Measurements from ENCODE around the gene DDX23.
"Not testable (repeated sequence)": the region's sequence is repeated elsewhere in the genome, so short reads cannot be mapped to it uniquely, and the experiment has no call there.

DDX23 gene

DNA sequence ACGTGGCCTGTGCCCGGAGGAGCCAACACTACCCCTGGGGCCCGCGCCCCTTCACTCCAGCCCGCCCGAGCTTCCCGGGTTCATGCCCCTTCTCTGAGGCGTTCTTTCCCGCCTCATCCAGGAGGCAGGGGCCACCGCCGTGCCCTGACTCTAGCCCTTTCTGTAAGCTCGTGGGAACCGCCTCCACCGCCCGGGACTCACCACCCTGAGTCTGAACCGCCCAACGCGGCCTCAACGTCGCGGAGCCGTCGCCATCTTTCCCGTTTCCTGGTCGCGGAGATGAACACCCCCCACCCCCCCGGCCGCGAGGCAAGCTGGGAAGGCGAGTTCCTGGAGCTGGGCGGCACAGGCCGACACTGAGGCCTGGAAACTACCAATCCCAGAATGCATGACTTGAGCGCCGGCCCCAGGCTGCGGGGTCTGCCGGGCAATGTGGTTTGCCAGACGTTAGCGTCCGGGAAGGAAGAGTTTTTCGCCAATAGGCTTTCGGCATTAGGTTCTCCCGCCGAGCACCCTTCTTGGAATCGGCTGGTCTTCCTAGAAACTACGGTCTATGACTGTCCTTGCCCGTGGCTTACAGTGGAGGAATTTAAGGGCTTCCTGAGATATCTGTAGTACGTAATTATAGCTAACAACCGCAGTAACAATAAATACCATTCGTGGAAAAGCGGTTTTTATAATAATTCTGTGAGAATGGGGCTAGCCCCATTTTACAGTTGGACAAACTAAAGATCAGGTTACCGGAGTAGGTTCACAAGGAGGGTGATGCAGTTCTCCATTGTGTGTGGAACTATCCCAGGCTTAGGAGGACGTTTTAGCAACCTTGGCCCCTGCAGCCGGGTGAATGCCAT is at the start of gene DDX23:
TSS of gene DDX23 (minus strand) at position 281 of the 851 bp plus-strand sequence. CDS start 6,381 bp downstream, outside the sequence.
- DNase-seq (ENCODE audit: low read depth) = peak; percentile 94

GRCh38 chr12:48901278-48901677 is 49.3 kb upstream of the DDX23 start:
- DNase-seq (ENCODE audit: low read depth) = no peak

GRCh38 chr12:48899651-48900050 is 47.7 kb upstream of the DDX23 start:
- DNase-seq (ENCODE audit: low read depth) = no peak

DNA sequence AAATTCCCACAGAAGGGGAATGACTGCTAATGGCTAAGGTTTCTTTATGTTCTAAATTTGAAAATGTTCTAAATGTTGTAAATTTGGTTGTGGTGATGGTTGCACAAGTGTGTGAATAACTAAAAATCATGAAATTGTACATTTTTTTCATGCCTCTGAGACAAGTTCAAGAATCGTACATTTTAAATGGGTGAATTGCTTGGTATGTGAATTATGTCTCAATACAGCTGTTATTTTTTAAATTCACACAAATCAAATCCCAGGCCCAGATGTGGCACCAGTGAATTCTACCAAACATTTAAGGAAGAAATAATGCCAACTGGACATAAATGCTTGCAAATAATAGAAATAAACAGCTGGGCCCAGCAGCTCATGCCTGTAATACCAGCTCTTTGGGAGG is 42.3 kb upstream of the DDX23 start:
- no peak for DNase-seq (ENCODE audit: low read depth)

- no peak for DNase-seq (ENCODE audit: low read depth)
These were observed 38.9 kb upstream of the DDX23 start for GRCh38 chr12:48890657-48891418.

DNA sequence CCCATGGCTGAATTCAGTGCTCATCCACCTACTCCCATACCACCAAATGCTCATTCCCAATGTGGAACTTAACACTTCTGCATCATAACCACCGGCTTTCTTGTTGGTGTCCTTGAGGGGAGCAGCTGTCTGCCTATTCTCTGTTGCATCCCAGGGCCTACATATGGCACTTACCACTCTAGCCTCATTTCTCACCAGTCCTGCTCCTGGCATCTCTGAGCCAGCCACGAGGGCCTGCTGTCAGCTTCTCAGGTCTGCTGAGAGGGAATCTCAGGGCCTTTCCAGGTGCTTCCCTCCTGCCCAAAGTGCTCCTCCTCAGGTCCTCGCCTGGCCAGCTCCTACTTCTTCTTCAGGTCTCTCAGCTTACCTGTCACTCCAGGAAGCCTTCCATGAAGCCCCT is 37.7 kb upstream of the DDX23 start:
- no peak for DNase-seq (ENCODE audit: low read depth)

DNA sequence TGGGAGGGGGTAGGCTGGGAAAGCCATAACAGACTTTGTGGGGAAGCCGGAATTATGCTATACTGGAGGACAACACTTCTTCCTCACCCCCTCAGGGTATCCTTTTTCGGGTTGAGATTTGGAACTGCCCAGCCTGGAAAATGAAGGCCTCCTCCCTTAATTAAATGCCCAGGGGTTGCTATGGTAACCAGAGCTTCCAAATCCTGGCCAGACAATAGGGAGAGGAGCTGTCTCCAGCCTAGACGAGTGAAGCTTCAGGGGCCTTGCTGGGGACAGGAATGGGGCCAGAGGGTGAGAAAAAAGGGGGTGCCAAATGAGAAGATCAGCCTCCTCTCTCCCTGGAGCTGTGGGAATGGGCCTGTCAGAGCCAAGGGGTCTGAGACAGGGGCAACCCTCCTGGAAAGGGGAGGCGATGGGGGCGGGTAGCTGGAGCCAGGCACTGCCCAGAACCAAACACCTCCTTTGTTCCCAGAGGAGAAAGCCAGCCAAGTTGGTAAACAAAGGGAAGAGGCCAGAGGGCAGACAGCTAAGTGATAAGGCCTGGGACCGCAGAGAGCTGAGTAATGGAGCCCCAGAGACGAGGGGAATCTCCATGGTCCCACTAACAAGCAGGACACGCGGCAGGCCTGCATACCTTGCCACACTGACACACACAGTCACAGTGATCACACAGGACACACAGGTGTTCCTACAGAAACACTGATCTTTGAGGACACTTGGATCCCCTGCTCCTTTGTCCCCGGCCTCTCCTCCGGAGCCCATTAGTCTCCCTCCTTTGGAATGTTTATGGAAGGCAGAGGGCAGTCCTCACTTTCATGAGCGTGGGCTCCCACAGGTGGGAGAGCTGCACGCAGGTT is 31.6 kb upstream of the DDX23 start:
- DNase-seq (ENCODE audit: low read depth) = no peak

DNA sequence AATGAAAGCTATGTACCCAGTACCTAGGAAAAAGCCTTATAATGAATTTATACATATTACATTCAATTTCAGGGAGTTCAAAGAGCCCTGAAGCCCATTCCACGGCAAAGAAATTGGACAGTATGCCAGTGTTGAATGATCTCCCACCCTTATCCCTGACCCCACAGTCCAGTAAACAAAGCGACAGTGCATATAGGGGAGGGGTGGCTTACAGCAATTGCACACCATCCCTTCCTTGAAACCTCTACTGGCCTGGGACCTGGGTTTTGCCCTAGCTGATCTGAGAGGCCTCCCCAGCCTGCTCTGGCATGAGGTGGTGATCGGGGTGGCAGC is 31.0 kb upstream of the DDX23 start:
- no peak for DNase-seq (ENCODE audit: low read depth)

DNA sequence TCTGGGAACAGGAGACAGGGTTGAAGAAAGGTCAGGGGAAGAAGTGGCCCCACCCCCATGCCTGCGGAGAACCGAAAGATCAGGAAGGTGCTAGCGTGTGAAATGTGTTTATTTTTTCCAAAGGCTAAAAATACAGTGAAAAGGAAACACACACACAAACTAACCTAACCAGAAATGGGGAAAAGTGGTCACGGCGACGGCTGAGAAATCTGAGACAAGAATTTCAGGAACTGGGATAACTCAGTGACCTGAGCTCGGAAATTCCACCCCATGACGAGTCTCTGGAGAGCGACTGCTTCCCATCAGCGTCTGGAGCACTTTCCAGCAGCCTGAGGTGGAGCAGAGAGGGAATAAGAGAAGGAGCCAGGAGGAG is 30.3 kb upstream of the DDX23 start:
- no peak for DNase-seq (ENCODE audit: low read depth)

DNA sequence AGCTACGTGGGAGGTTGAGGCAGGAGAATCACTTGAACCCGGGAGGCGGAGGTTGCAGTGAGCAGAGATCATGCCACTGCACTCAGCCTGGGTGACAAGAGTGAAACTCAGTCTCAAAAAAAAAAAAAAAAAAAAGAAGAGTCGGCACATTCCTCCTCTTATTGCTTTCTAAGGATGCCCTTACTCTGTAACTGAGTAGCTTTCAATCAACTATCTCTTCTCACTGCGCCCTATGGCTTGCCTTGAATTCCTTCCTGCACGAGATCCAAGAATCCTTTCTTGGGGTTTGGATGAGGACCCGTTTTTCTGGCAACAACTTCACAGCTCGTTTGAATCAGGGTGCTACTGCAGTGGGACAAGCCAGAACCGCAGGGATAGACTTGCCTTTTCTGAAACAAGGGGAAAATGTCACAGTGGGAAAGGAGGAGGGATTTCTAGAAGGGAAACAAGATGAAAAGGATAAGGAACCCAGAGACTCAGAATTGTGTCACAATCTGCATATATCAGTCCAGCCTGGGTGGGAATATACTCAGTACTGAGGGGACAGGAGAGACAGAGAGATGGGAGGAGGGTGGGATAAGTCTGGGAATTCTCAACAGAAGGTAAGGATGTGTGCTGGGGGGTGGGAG is 29.8 kb upstream of the DDX23 start:
- DNase-seq (ENCODE audit: low read depth) = no peak

DNA sequence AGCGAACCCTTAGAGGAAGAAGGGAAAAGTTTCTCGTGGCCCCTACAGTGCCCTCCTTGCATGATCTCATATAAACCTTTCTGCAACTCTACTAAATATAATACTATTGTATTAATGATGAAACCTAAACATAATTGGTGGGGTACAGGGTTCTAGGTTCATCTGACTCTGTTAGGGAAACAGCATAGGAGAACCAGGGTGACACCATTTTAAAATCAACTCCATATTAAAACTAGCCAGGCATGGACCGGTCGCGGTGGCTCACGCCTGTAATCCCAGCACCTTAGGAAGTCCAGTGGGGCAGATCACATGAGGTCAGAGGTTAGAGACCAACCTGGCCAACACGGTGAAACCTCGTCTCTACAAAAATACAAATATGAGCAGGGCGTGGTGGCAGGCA is 28.7 kb upstream of the DDX23 start:
- no peak for DNase-seq (ENCODE audit: low read depth)

- no peak for DNase-seq (ENCODE audit: low read depth)
These were observed 26.6 kb upstream of the DDX23 start for GRCh38 chr12:48878548-48878947.

- no peak for DNase-seq (ENCODE audit: low read depth)
These were observed 24.1 kb upstream of the DDX23 start for GRCh38 chr12:48875944-48876515.

GRCh38 chr12:48873534-48873933 is 21.6 kb upstream of the DDX23 start:
- DNase-seq (ENCODE audit: low read depth) = not testable (repeated sequence)

GRCh38 chr12:48873096-48873495 is 21.1 kb upstream of the DDX23 start:
- no peak for DNase-seq (ENCODE audit: low read depth)

DNA sequence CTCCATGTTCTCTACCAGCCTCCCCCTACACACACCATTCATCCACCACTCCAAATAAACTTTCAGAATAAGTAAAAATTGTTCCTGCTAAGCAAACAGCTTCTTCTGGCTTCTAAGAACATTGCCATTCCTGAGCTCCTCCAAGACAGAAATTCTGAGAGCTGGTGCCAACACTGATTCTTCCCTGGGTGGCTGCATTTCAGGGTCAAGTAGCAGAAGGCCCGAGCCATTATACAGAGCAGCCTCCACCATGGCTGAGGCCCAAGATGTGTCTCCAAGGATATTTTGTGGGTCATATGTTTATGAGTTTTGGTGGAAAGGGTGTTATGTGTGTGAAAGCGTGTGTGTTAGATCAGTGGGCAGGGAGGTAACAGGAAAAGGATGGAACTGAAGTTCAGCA is 17.2 kb upstream of the DDX23 start:
- no peak for DNase-seq (ENCODE audit: low read depth)

GRCh38 chr12:48868451-48868850 is 16.5 kb upstream of the DDX23 start:
- DNase-seq (ENCODE audit: low read depth) = no peak

- no peak for DNase-seq (ENCODE audit: low read depth)
These were observed 14.2 kb upstream of the DDX23 start for GRCh38 chr12:48866052-48866711.

DNA sequence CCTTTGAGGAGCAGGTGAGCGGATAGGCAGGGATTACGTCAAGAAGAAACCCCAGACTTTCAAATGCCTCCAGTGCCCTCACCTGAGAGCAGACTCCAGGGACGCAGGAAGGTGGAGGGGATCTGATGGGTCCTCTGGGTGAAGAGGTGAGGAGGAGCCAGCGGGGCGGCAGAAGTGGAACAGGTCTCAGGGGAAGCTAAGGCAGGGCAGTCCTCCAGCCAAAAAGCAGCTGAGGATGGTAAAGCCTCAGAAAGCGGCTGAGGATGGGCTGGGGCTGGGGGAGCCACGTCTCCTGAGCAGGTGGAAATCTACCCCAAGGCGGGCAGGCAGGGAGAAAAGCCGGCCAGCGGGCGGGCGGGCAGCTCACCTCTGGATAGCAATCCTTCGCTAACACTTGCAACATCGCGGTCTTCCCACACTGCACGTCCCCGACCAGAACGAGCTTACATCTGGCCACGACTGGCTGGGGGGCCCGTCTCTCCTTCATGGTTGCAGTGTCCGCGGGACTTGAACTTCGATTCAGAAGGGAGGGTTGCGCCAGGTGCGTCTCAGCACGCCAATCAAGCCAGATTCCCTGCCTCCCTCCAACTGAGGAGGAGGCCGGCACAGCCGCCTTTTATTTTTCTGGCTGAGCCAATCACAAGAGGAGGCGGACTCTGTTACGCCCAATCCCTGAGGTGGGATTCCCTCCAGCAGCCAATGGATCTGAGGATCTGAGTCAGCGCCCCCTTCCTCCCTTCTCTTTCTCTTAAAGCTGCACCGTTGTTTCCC is 13.5 kb upstream of the DDX23 start, which contains the start of gene RND1:
TSS of gene RND1 (minus strand) at position 590 of the 771 bp plus-strand sequence. CDS start at position 487, 103 bp downstream.
- peak; percentile 73 for DNase-seq (ENCODE audit: low read depth)

DNA sequence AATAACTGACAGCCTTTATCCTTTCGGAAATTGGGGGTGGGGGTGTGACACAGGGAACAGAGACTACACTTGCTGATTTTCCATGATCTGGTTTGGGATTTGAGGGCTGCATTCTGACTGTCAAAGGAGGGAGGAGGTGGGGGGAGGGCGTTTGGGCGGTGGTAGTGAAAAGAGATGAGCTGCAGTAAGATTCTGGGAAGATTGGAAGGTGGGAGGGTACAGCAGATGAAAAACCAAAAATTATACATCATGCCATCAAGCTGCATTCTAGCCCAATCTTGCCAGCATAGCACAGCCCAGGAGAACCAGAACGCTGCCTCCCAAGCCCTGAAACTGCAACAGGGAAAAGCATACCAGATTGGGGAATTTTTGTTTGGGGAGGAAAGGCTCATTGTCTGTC is 11.3 kb upstream of the DDX23 start:
- no peak for DNase-seq (ENCODE audit: low read depth)
